Limb (tissue), 2 donors: Measurements from ENCODE around the gene TBC1D22A.

Experiments
- DNase-seq, 2 donors: peaks; one replicate each; pipeline ENCODE4 v3.0.0-alpha.2; 2016; ENCODE audit errors: extremely low spot score in 2 of 2

The TBC1D22A gene

GRCh38 chr22:46752988-46753310 lies 9.5 kb upstream of the TBC1D22A start:
- no peak for DNase-seq

DNA sequence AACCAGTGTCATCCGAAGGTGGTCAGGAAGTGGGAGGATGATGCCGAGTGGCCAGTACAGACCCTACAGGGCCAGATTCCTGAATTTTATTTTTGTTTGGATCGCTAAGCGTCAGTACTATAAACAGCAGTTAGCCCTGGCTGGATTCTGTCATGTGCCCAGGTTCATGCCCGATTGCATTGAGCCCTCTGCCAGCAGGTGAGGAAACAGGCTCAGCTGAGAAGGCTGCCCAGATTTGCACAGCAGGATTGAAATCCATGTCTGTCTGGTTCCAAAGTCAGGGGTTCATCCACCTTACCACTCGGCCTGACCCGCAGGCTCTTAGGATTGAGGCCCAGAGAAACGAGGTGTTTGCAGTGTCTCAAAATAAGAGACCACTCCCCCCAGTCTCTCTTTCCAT lies 9.1 kb upstream of the TBC1D22A start:
- DNase-seq, result no peak

GRCh38 chr22:46753761-46754109 lies 8.7 kb upstream of the TBC1D22A start:
- DNase-seq, result peak in 1 of 2 donors; percentile 27

DNA sequence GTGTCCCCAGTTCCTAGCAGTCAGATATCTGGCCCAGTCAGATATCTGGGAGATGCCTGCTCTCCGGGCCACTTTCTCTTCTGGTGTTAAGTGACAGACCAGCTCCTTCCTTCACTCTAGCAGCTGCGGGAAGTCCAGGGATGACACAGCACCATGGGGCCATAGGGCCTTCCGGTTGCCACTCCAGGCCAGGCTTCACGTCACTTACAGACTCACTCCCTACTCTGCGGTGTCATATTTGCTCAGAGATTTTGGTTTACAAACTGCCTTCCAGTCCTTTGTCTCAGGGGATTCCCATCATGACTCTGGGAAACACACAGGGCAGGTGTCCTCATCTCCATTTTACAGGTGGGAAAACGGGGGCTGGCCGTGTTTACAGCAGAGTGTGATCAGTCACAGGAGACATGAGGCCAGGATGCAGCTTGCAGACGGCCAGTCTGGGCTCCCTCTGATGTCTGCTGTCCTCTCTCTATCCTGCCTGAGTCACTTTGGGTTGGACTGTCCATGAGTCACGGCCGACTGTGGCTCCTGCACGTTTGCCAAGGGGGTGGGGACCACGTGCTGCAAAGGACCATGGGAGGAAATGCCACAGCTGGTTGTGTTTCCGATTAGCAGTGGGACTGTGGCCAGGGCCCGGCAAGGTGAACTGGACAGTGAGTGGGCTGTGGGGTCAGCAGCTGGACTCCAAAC lies 8.2 kb upstream of the TBC1D22A start:
- peak in 1 of 2 donors; percentile 52 for DNase-seq

GRCh38 chr22:46754826-46755225 lies 7.6 kb upstream of the TBC1D22A start:
- no peak for DNase-seq

DNA sequence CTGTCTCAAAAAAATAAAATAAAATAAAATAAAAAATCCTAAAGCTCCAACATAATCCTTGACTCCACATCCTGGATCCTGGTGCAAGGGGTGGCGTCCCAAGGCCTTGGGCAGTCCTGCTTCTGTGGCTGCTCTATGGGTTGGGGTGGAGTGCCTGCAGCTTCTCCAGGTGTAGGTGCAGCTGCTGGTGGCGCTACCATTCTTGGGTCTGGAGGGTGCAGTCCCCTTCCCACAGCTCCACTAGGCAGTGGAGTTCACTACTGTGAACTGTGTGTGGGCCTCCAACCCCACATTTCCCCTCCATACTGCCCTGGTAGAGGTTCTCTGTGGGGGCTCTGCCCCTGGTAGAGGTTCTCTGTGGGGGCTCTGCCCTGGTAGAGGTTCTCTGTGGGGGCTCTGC lies 6.9 kb upstream of the TBC1D22A start:
- no peak for DNase-seq

- DNase-seq, result no peak
Measured at GRCh38 chr22:46756097-46756496, 6.4 kb upstream of the TBC1D22A start.

DNA sequence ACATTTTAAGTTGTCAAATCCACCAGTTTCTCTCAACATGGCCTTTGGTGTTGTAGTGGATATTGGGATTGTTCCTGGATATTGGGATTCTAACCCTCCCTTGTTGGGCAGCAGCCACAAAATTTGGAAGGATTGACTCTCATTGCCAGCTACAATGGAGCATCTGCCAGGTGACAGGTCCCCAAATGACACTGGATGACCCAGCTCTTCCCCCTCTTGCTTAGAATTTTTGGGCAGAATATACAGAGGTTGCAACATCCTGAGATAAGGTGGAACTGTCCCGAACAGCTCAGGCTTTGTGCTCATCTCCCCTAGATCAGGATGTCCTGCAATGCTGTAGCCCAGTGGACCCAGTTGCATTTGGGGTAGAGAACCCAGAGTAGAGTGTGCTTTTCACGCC lies 5.3 kb upstream of the TBC1D22A start:
- DNase-seq, result no peak

- DNase-seq, result no peak
Measured at GRCh38 chr22:46758121-46758520, 4.3 kb upstream of the TBC1D22A start.

- DNase-seq, result peak in 1 of 2 donors; percentile 42
Measured at GRCh38 chr22:46758867-46759290, 3.6 kb upstream of the TBC1D22A start.

GRCh38 chr22:46761017-46761416 lies 1.4 kb upstream of the TBC1D22A start:
- DNase-seq, result no peak

DNA sequence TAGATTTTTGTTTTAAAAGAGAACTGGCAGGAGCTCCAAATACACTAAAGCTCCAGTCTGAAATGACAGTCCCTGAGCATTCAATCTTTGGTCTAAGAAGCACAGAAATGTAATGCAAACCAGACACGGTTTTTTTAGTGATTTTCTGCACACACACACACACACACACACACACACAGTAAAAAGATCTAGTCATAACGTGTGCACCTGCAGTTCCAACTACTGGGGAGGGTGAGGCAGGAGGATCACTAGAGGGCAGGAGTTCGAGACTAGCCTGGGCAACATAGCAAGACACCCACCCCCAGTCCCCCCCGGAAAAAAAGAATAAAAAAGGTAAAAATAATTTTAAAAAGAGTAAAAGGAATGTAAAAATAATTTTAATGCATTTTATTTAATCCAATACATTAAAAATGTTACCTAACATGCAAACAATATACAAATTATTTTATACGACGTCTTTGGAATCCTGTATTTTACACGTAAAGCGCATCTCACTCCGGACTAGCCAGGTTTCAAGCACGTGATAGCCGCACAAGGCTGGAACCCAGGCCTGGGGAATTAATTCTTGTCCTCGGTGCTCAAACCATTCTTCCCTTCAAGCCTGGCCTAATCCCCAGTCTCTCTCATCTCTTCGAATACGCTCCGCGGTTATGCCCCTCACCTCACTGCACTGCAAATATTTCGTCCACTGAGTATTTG lies 762 bp upstream of the TBC1D22A start:
- DNase-seq, result no peak

- DNase-seq, result no peak
Measured at GRCh38 chr22:46763051-46763705, 728 bp downstream of the TBC1D22A start.

DNA sequence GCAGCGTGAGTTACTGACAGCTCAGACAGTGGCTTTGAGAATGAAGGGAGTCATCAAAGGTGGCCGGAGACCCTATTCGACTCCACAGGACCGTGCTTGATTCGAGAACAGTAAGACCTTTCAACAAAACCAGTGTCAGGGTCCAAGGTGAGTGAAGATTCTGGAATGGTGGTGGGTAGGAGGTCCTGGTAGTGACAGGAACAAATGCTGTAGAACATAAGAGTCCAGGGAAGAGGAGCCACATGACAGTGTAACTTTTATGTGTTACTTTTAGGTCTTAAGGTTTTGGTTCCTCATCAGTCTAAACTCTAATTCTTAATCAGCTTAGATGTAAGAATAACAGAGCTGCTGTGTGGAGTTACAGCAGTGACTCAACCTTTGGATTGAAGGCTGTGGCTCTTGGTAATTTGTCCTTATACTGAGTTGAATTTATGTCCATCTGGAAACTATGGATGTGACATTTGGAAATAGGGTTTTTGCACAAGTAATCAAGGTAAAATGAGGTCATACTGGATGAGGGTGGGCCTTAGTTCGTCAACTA lies 1.8 kb downstream of the TBC1D22A start:
- no peak for DNase-seq

- no peak for DNase-seq
Measured at GRCh38 chr22:46764779-46765485, 2.5 kb downstream of the TBC1D22A start.

DNA sequence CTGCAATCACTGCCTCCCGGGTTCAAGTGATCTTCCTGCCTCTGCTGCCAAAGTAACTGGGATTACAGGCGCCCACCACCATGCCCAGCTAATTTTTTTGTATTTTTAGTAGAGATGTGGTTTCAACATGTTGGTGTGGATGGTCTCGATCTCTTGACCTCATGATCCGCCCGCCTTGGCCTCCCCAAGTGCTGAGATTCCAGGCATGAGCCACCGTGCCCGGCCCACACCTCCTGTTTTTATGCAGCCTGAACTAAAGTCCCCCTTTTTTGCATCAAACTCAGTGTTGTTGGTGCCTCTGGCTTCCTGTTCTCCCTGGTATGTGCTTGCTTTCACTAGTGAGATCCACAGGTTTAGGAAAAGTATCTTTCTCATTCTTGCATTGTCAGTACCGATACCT lies 4.2 kb downstream of the TBC1D22A start:
- no peak for DNase-seq

DNA sequence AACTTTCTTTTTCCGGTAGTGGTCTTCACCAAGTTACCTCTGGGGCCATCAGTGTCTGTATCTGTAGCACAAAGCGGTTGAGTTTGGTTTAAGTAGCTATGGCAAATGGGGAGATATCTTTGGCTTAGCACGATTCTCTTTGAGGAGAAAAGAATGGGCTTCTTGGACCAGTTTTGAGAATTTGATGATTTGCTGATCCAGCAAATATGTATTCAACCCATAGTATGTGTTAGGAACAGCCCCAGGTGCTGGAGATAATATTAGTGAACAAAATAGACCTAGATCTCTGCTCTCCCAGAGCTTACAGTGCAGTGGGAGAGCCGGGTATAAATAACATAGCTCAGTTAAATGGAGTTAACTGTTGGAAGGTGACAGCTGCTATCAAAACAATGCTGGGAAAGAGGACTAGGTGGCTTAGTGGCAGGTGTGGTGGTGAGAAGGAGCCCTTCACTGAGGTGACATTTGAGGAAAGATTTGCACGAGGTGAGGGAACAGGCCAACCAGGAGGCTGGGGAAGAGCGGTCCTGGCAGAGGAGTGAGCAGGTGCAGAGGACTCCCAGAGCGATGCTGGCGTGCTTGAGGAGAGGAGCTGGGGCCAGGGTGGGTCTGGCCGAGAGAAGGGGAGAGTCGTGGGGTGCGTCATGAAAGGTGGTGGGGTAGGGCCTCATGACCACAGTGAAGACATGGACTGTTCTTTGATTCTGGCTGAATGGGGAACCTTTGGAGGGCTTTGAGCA lies 5.0 kb downstream of the TBC1D22A start:
- no peak for DNase-seq

DNA sequence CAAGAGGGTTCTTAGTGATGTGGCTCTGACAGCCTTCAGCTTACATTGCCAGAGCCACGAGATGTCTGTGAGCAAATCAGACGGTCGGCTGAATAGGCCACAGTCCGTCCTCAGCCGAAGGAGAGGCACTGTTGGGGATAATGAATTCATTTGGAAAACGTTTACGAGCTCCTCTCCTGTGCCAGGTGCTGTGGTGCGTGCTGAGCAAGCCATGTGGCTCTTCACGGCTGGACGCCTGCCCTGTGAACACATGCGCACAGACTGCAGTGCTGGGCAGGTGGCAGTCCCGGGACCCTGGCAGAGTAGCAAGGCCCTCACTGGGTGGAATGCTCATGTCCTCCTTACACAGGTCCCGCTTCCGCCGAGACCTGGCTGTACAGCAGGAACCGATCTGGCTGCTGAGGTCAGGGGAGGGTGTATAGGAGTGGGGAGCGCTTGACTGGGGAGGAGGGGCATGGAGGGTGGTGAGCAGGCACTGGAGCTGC lies 6.8 kb downstream of the TBC1D22A start:
- DNase-seq, result no peak

GRCh38 chr22:46769706-46770105 lies 7.3 kb downstream of the TBC1D22A start:
- DNase-seq, result no peak

- DNase-seq, result no peak
Measured at GRCh38 chr22:46770151-46770641, 7.7 kb downstream of the TBC1D22A start.

DNA sequence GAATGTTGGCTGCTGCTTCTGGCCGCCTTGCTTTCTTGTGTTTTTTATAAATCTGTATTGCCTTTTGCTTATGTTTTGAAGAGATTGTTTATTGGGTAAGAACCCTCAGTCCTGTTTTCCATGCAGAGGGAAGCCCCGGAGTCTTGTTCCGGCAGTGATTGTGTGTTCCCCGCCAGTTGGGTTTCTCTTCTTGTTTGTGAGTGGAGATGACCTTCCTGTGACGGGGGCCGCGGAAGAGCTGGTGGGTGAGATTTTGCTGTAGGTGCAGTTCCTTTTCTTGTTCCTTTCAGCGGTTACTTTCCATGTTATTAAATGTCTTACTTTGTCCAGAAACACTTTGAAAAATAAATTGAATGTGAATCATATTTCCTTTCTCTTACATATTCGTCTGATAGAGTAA lies 8.3 kb downstream of the TBC1D22A start:
- no peak for DNase-seq
